Endothelial cell of umbilical vein (primary cell): ENCODE measurements around the gene RPL12. TPM values are rescaled to one million over a fixed set of nuclear protein-coding genes. Genes with fewer than 3 reads are reported as not detected.

ENCODE experiments used
- BruUV-seq: library from RNA; stranded (reverse); fragments of 400-500 nt; replicated peaks from 2 replicates; lab custom pipeline; 2021; lab: Mats Ljungman, UMichigan
- CTCF ChIA-PET: fragments of 300-600, 350-600 bp; sonication (Branson Sonifier 250); formaldehyde crosslinking; loops from one replicate; lab custom pipeline; 2021; ENCODE audit warnings: antibody characterized with exemption, inconsistent platforms; lab: Charles Lee
- POLR2A ChIA-PET: fragments of 300-600, 350-600 bp; sonication (Branson Sonifier 250); formaldehyde crosslinking; loops from one replicate; lab custom pipeline; 2021; ENCODE audit warnings: antibody characterized with exemption, inconsistent platforms; lab: Charles Lee
- DNase-seq: peaks from one replicate; pipeline ENCODE4 v3.0.0-alpha.2; 2011; ENCODE audit warnings: low read depth, low spot score
- FAIRE-seq: peaks from 2 replicates; lab custom pipeline; 2011; peaks lifted over from hg19 to GRCh38; lab: Jason Lieb, UNC
- H2AFZ ChIP-seq: 2 replicates; pipeline ENCODE4 v1.6.0; 2012; ENCODE audit warnings: low read depth, low read length, control low read depth, inconsistent platforms
- H3K27ac ChIP-seq: 2 replicates; pipeline ENCODE4 v1.5.1; 2011; ENCODE audit warnings: low read depth, mild to moderate bottlenecking, control low read depth, low read length, moderate library complexity; ENCODE audit not compliant: insufficient read depth
- H3K27me3 ChIP-seq, 2 experiments: 2 replicates each; pipeline versions ENCODE4 v1.6.0 to v1.6.1; 2011; ENCODE audit warnings: low read length in 2 of 2, mixed read lengths in 1 of 2; ENCODE audit not compliant: control insufficient read depth in 2 of 2, insufficient read depth in 2 of 2
- H3K36me3 ChIP-seq, 2 experiments: 2 replicates in 1 of 2; 3 replicates in 1 of 2; pipeline ENCODE4 v1.5.1; 2011; ENCODE audit warnings: low read length in 2 of 2, mild to moderate bottlenecking in 1 of 2, moderate library complexity in 1 of 2; ENCODE audit not compliant: control insufficient read depth in 2 of 2, insufficient read depth in 2 of 2; ENCODE audit errors: extremely low read depth in 1 of 2
- H3K4me1 ChIP-seq: 3 replicates; pipeline ENCODE4 v1.5.1; 2011; ENCODE audit warnings: mild to moderate bottlenecking, low read length; ENCODE audit not compliant: control insufficient read depth, insufficient read depth; ENCODE audit errors: extremely low read depth
- H3K4me2 ChIP-seq: 2 replicates; pipeline ENCODE4 v1.6.1; 2011; ENCODE audit warnings: low read length, control low read depth, mixed read lengths; ENCODE audit not compliant: insufficient read depth
- H3K4me3 ChIP-seq, 3 experiments: fragments of 200-600 bp in 1 of 3; sonication (generic), shearing (Covaris generic) in 1 of 3; replicated peaks in 1 of 3; 2 replicates each; pipeline ENCODE4 v1.5.1; 2011 to 2016; ENCODE audit warnings: control low read depth in 3 of 3, low read length in 3 of 3, mild to moderate bottlenecking in 2 of 3, inconsistent platforms in 1 of 3, low read depth in 1 of 3, moderate library complexity in 1 of 3; ENCODE audit not compliant: insufficient read depth in 1 of 3
- H3K79me2 ChIP-seq: 2 replicates; pipeline ENCODE4 v1.6.0; 2012; ENCODE audit warnings: low read length, inconsistent platforms; ENCODE audit not compliant: control insufficient read depth, insufficient read depth
- H3K9ac ChIP-seq: replicated peaks from 2 replicates; pipeline ENCODE3; 2011; ENCODE audit warnings: low read length, control low read depth; ENCODE audit not compliant: insufficient read depth; ENCODE audit errors: extremely low read depth
- H3K9me1 ChIP-seq: replicated peaks from 3 replicates; pipeline ENCODE4 v1.6.0; 2011; ENCODE audit warnings: mild to moderate bottlenecking, low read length; ENCODE audit not compliant: control insufficient read depth, insufficient read depth; ENCODE audit errors: extremely low read depth
- H3K9me3 ChIP-seq: replicated peaks from 2 replicates; pipeline ENCODE4 v1.5.1; 2012; ENCODE audit warnings: low read length, inconsistent platforms; ENCODE audit not compliant: control insufficient read depth, insufficient read depth
- H4K20me1 ChIP-seq: replicated peaks from 2 replicates; pipeline ENCODE3; 2011; ENCODE audit warnings: mild to moderate bottlenecking, low read length; ENCODE audit not compliant: control insufficient read depth, insufficient read depth; ENCODE audit errors: extremely low read depth
- CTCF ChIP-seq, 2 donors: IDR thresholded peaks; 1 replicate in 1 of 2; 2 replicates in 1 of 2; pipeline ENCODE4 v1.5.1; 2011; ENCODE audit warnings: low read length in 2 of 2, mild to moderate bottlenecking in 2 of 2, moderate library complexity in 2 of 2, control low read depth in 1 of 2, inconsistent platforms in 1 of 2, low read depth in 1 of 2; ENCODE audit not compliant: insufficient read depth in 1 of 2; ENCODE audit errors: extremely low read depth in 1 of 2
- EZH2 ChIP-seq: IDR thresholded peaks from 2 replicates; pipeline ENCODE4 v1.6.1; 2012; ENCODE audit warnings: borderline replicate concordance, low read depth, mild to moderate bottlenecking, moderate library complexity, low read length, inconsistent platforms; ENCODE audit not compliant: severe bottlenecking
- FOS ChIP-seq: IDR thresholded peaks from 2 replicates; pipeline ENCODE4 v1.6.1; 2011; ENCODE audit warnings: mild to moderate bottlenecking, low read length, moderate library complexity, borderline replicate concordance; ENCODE audit not compliant: insufficient read depth
- GATA2 ChIP-seq: IDR thresholded peaks from 2 replicates; pipeline ENCODE4 v1.7.0; 2011; ENCODE audit warnings: low read depth, mild to moderate bottlenecking, moderate library complexity, mixed read lengths, low read length; ENCODE audit not compliant: insufficient read length, insufficient read depth
- JUN ChIP-seq: IDR thresholded peaks from 2 replicates; pipeline ENCODE4 v1.6.1; 2011; ENCODE audit warnings: borderline replicate concordance, low read depth; ENCODE audit not compliant: insufficient read length, insufficient read depth
- MAX ChIP-seq: IDR thresholded peaks from 2 replicates; pipeline ENCODE4 v1.6.1; 2011; ENCODE audit not compliant: insufficient read depth, insufficient read length
- MYC ChIP-seq: IDR thresholded peaks from one replicate; pipeline ENCODE4 v1.6.1; 2011; ENCODE audit warnings: mild to moderate bottlenecking, low read depth, low read length
- POLR2A ChIP-seq: IDR thresholded peaks from 2 replicates; pipeline ENCODE4 v1.6.1; 2012; ENCODE audit warnings: low read depth, mild to moderate bottlenecking, control low read depth, low read length
- POLR2AphosphoS5 ChIP-seq: IDR thresholded peaks from 2 replicates; pipeline ENCODE4 v1.6.1; 2012; ENCODE audit warnings: low read depth, mild to moderate bottlenecking, control low read depth, low read length, moderate library complexity; ENCODE audit not compliant: insufficient read depth
- dilution Hi-C: fragments of 300-500 bp; cut with MboI; formaldehyde crosslinking; loops from one replicate; pipeline ENCODE4 v1.15.0; 2019; ENCODE audit warnings: low sequenced_read_pairs; ENCODE audit not compliant: extremely low pct_ligation_motif_present
- intact Hi-C: fragments of 100-400 bp; cut with micrococcal nuclease; formaldehyde crosslinking; loops from one replicate; pipeline ENCODE4 v1.10.0; 2022
- polyA plus RNA-seq, 4 experiments: library from polyadenylated mRNA; depleted of rRNA in 3 of 4; stranded (reverse) in 3 of 4; unstranded in 1 of 4; fragments of >200 nt; gene quantifications; 2 replicates each; pipeline versions ENCODE4 v1.2.1 to v1.2.3, GENCODE V29; 2011 to 2012; ENCODE audit warnings: missing spikeins in 1 of 4
- total RNA-seq: library from RNA; stranded (reverse); gene quantifications from 2 replicates; pipeline ENCODE4 v1.2.3, GENCODE V29; 2021

Gene RPL12
- total and polyA plus RNA-seq, 2 donors (not counting 3 experiments of a cell fraction or from before 2014, with no cell fraction given): 1,231 to 3,007 TPM

GRCh38 chr9:127422133-127422782 lies 28.9 kb downstream of the RPL12 start:
- Histone ChIP-seq H3K4me3 (no peak overlapping the region), H3K36me3 (no peaks in the 10 kb centered on the region), H3K27me3 (no peaks in the 10 kb centered on the region), H3K9me1 (no peaks in the 10 kb centered on the region), H3K4me1 (peaks cover 25% of the 10 kb centered on the region), H4K20me1 (no peaks in the 10 kb centered on the region), H3K9ac (no peak overlapping the region), H3K4me2 (no peak overlapping the region), H3K9me3 (no peaks in the 10 kb centered on the region), H2AFZ (no peak overlapping the region), H3K79me2 (peaks cover 30% of the 10 kb centered on the region), H3K27ac (no peak overlapping the region)
- dilution Hi-C loops: no loop called here
- no peak for FAIRE-seq
- DNase-seq: no peak
- ChIA-PET CTCF (no interaction called here), POLR2A (no interaction called here)
- no peak for TF ChIP-seq POLR2A
- no peak for TF ChIP-seq CTCF (IDR thresholded peaks at IDR 0.05; ENCODE audit: extremely low read depth in 1 of 2, insufficient read depth in 1 of 2, low read depth in 1 of 2, low read length in 2 of 2)
- no peak for TF ChIP-seq JUN
- TF ChIP-seq GATA2: no peak
- no peak for TF ChIP-seq POLR2AphosphoS5
- no peak for TF ChIP-seq EZH2
- TF ChIP-seq FOS: no peak
- no peak for TF ChIP-seq MYC
- TF ChIP-seq MAX: no peak
- intact Hi-C loops: no loop called here
- BruUV-seq: no TSS peak
